ENCODE results near the gene ANGPTL4. TPM values are rescaled to one million over a fixed set of nuclear protein-coding genes. Genes with fewer than 3 reads are reported as not detected.

The ANGPTL4 gene
- total and polyA plus RNA-seq, 9 of the 15 experiments (the other 6 are each of a cell fraction or from before 2014, with no cell fraction given), result 0.05 to 0.77 (median 0.22) TPM; not detected in 4

GRCh38 chr19:8343483-8343844, 20.5 kb upstream of the ANGPTL4 start:
- H3K4me3 ChIP-seq, result peak overlapping the region; percentile 23
- H2AFZ ChIP-seq (ENCODE audit: low read depth, low read length), result peak overlapping the region; percentile 90
- no peak for ATAC-seq
- DNase-seq (ENCODE audit: extremely low read depth in 1 of 4, low spot score in 3 of 4), result no peak
- ChIA-PET CTCF (ENCODE audit: low intra/inter-chr PET ratio) (no interaction called here), POLR2A (interaction anchor here (0.6 to 0.8 kb wide), 3 partner anchors 8 to 48 kb away, joined by 3 to 5 read pairs (median 3); partner anchors contain the start of genes NDUFA7 and RPS28)
- no TSS peak for BruUV-seq (replicated peaks)
- no peaks in the 10 kb centered on the region for H3K9me1 ChIP-seq (ENCODE audit: control insufficient read depth, insufficient read depth, low read length)
- no peaks in the 10 kb centered on the region for H3K9me3 ChIP-seq (replicated peaks; ENCODE audit: control insufficient read depth, insufficient read depth, low read depth, low read length)
- H3K27me3 ChIP-seq (ENCODE audit: control insufficient read depth in 2 of 2, insufficient read depth in 2 of 2, low read length in 2 of 2), result 0 out of 5 replicates have a peak, but pooled peaks cover 0 to 3% of the 10 kb centered on the region in 2 experiments
- no peaks in the 10 kb centered on the region for H4K20me1 ChIP-seq (replicated peaks; ENCODE audit: control insufficient read depth, insufficient read depth, low read length)
- H3K36me3 ChIP-seq (ENCODE audit: control insufficient read depth, insufficient read depth, low read length), result no peaks in the 10 kb centered on the region
- 28% methylated on average over 11 of the region's 11 CpGs for WGBS (ENCODE audit: insufficient coverage, low coverage, missing lambda C conversion rate)
- H3K4me2 ChIP-seq (ENCODE audit: insufficient read depth, low read length), result peak overlapping the region; percentile 74
- TF ChIP-seq ATF1 (CRISPR knock-in tag; IDR thresholded peaks at IDR 0.05), result no peak
- 0 out of 2 replicates have a peak, but pooled peaks have one; percentile 24 for TF ChIP-seq ATF1 (tag; IDR thresholded peaks at IDR 0.05)
- no peak for TF ChIP-seq HNRNPL (IDR thresholded peaks at IDR 0.05; ENCODE audit: low read depth, low read length)
- TF ChIP-seq BCOR (IDR thresholded peaks at IDR 0.05), result peak; percentile 56; the same call in 1 of the 2 replicates
- TF ChIP-seq DPF2 (IDR thresholded peaks at IDR 0.05), result 0 out of 2 replicates have a peak, but pooled peaks have one; percentile 19
- no peak for TF ChIP-seq PURB (CRISPR knock-in tag; IDR thresholded peaks at IDR 0.05; ENCODE audit: low read depth)
- TF ChIP-seq, protein P1, sequence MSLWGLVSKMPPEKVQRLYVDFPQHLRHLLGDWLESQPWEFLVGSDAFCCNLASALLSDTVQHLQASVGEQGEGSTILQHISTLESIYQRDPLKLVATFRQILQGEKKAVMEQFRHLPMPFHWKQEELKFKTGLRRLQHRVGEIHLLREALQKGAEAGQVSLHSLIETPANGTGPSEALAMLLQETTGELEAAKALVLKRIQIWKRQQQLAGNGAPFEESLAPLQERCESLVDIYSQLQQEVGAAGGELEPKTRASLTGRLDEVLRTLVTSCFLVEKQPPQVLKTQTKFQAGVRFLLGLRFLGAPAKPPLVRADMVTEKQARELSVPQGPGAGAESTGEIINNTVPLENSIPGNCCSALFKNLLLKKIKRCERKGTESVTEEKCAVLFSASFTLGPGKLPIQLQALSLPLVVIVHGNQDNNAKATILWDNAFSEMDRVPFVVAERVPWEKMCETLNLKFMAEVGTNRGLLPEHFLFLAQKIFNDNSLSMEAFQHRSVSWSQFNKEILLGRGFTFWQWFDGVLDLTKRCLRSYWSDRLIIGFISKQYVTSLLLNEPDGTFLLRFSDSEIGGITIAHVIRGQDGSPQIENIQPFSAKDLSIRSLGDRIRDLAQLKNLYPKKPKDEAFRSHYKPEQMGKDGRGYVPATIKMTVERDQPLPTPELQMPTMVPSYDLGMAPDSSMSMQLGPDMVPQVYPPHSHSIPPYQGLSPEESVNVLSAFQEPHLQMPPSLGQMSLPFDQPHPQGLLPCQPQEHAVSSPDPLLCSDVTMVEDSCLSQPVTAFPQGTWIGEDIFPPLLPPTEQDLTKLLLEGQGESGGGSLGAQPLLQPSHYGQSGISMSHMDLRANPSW (CRISPR knock-in tag; IDR thresholded peaks at IDR 0.05), result no peak
- TF ChIP-seq PHF8 (IDR thresholded peaks at IDR 0.05; ENCODE audit: borderline replicate concordance, low read length), result 0 out of 2 replicates have a peak, but pooled peaks have one; percentile 2
- 0 out of 2 replicates have a peak, but pooled peaks have one; percentile 2 for TF ChIP-seq L3MBTL2 (IDR thresholded peaks at IDR 0.05)
- peak; percentile 34; the same call in 1 of the 2 replicates for TF ChIP-seq ZEB2 (IDR thresholded peaks at IDR 0.05)
- no peak overlapping the region for H3K27ac ChIP-seq (ENCODE audit: extremely low read depth, low read depth, low read length)
- in situ Hi-C loops (cut with MboI), result no loop called here
- peaks cover 0 to 25% of the 10 kb centered on the region in 2 experiments; a peak in 3 of 5 replicates for H3K4me1 ChIP-seq (replicated peaks in 1 of 2; ENCODE audit: control insufficient read depth in 2 of 2, insufficient read depth in 2 of 2, low read length in 2 of 2)
- peak overlapping the region in 1 of 2 experiments; percentile 78; a peak in 1 of 4 replicates for H3K9ac ChIP-seq (ENCODE audit: insufficient read depth in 1 of 2, low read depth in 2 of 2, low read length in 2 of 2)
- intact Hi-C loops (cut with micrococcal nuclease), result loop anchor here (1.0 kb wide), 1 partner anchor 22 kb away; the partner anchor contains the start of genes NDUFA7 and RPS28
- H3K79me2 ChIP-seq (ENCODE audit: control insufficient read depth, insufficient read depth, low read length), result no peaks in the 10 kb centered on the region
- FAIRE-seq, result no peak
